DND-41 (cell line): ENCODE data around the gene B4GALT5.

Source experiments
- EZH2 ChIP-seq: IDR thresholded peaks from 3 replicates; pipeline ENCODE4 v1.6.1; 2012; ENCODE audit warnings: borderline replicate concordance, low read depth, mild to moderate bottlenecking, moderate library complexity, low read length, inconsistent platforms; ENCODE audit not compliant: severe bottlenecking
- TF ChIP-seq, protein P1 (sequence below): IDR thresholded peaks from 2 replicates; pipeline ENCODE4 v1.5.1; 2012; ENCODE audit warnings: borderline replicate concordance, low read length, moderate library complexity, mild to moderate bottlenecking; ENCODE audit not compliant: poor library complexity, severe bottlenecking; ENCODE audit errors: extremely low read depth

DNA sequence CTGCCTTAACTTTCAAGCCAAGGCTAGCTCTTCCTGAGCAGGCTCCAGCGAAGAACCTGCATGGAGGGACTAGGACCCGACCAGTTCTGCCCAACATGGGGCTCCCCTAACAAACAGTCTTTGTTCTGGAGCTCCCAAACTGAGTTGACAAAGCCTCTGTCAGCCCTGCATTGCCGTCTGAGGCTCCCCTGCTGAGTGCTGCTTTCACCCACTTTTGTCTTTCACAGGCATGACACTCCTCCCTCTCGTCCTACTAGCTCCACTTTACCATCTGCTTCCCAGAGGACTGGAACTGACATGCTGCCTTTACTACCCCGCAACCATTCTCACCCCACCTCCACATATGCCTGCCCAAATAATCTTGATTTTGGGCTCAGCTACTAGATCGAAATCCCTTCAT is 45.1 kb upstream of the B4GALT5 start:
- TF ChIP-seq, protein P1, sequence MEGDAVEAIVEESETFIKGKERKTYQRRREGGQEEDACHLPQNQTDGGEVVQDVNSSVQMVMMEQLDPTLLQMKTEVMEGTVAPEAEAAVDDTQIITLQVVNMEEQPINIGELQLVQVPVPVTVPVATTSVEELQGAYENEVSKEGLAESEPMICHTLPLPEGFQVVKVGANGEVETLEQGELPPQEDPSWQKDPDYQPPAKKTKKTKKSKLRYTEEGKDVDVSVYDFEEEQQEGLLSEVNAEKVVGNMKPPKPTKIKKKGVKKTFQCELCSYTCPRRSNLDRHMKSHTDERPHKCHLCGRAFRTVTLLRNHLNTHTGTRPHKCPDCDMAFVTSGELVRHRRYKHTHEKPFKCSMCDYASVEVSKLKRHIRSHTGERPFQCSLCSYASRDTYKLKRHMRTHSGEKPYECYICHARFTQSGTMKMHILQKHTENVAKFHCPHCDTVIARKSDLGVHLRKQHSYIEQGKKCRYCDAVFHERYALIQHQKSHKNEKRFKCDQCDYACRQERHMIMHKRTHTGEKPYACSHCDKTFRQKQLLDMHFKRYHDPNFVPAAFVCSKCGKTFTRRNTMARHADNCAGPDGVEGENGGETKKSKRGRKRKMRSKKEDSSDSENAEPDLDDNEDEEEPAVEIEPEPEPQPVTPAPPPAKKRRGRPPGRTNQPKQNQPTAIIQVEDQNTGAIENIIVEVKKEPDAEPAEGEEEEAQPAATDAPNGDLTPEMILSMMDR = no peak
- TF ChIP-seq EZH2 = no peak
